Esophagus squamous epithelium (tissue), 4 donors: ENCODE measurements around the gene SGPP1.

Experiments
- CTCF ChIP-seq, 6 experiments: fragments of 450-650 bp in 4 of 6; fragments of 200-600 bp in 2 of 6; sonication (generic) in 2 of 6; IDR thresholded peaks; one replicate each; pipeline ENCODE4 v1.5.1; 2016 to 2019; ENCODE audit warnings: antibody characterized with exemption in 6 of 6, mild to moderate bottlenecking in 4 of 6, moderate library complexity in 4 of 6
- POLR2A ChIP-seq, 4 donors: fragments of 450-650 bp; IDR thresholded peaks; one replicate each; pipeline ENCODE4 v1.6.1; 2017; ENCODE audit warnings: antibody characterized with exemption in 4 of 4, mild to moderate bottlenecking in 4 of 4, moderate library complexity in 3 of 4

- TF ChIP-seq POLR2A (IDR thresholded peaks at IDR 0.05) (no peak), CTCF (IDR thresholded peaks at IDR 0.05) (no peak)
Observed at GRCh38 chr14:63652406-63652805, 75.5 kb downstream of the SGPP1 start.
